Mammary epithelial cell (primary cell): ENCODE data around the gene CCDC32.

ENCODE experiments used
- EZH2 ChIP-seq: IDR thresholded peaks from 2 replicates; pipeline ENCODE4 v1.6.1; 2012; ENCODE audit warnings: low read length, inconsistent platforms, borderline replicate concordance
- TF ChIP-seq, protein P1 (sequence below), 2 donors: IDR thresholded peaks in 1 of 2; conservative IDR thresholded peaks in 1 of 2; 2 replicates each; pipeline ENCODE4 v1.5.1; 2011 to 2012; ENCODE audit warnings: inconsistent platforms in 2 of 2, low read length in 2 of 2, mild to moderate bottlenecking in 2 of 2, control low read depth in 1 of 2, low read depth in 1 of 2; ENCODE audit not compliant: insufficient read depth in 1 of 2; ENCODE audit errors: extremely low read depth in 1 of 2

DNA sequence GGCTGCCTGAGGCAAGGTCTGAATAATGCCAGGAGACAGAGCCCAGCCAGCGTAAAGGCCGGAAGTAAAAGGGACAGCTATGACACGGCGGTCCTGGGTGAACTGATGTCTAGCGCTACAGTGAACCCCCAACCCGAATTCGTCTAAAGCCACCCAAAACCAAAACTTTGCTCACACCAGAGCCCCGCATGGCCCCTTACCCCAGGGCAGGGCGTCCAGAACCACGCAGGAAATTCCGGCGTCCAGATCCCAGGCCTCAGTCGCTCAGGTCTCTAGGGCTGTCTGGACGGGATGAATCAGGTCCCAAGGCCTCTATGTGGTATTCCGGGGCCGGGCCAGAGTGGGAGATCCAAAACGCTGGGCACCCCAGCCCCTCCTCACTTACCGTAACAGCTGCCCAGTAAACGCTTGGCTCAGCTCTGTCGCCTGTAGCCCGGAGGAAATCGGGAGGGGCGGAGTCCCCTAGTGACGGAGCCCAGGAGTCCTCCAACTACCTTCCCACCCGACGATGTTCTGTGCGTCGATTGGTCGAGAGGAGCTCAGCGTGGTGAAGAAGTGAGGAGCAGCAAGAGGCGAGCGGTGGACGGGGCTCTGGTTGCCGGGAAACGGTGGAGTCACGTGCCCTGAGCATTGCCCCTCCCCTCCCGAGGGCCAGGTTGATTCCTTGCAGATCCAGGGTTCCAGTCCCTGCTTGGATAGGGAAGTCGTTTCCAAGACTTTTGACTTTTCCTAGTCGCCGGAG is at the start of gene CCDC32:
- TF ChIP-seq, protein P1, sequence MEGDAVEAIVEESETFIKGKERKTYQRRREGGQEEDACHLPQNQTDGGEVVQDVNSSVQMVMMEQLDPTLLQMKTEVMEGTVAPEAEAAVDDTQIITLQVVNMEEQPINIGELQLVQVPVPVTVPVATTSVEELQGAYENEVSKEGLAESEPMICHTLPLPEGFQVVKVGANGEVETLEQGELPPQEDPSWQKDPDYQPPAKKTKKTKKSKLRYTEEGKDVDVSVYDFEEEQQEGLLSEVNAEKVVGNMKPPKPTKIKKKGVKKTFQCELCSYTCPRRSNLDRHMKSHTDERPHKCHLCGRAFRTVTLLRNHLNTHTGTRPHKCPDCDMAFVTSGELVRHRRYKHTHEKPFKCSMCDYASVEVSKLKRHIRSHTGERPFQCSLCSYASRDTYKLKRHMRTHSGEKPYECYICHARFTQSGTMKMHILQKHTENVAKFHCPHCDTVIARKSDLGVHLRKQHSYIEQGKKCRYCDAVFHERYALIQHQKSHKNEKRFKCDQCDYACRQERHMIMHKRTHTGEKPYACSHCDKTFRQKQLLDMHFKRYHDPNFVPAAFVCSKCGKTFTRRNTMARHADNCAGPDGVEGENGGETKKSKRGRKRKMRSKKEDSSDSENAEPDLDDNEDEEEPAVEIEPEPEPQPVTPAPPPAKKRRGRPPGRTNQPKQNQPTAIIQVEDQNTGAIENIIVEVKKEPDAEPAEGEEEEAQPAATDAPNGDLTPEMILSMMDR (conservative IDR thresholded peaks at IDR 0.05 in 1 of 2, IDR thresholded peaks at IDR 0.05 in 1 of 2; ENCODE audit: extremely low read depth in 1 of 2, insufficient read depth in 1 of 2, low read depth in 1 of 2, low read length in 2 of 2): no peak
- no peak for TF ChIP-seq EZH2
